NCI-H1092 (cell line): ENCODE data around the gene ZNF576.
"Not testable (repeated sequence)": the region's sequence is repeated elsewhere in the genome, so short reads cannot be mapped to it uniquely, and the experiment has no call there.

ENCODE experiments used
- DNase-seq: peaks from one replicate; lab custom pipeline; 2025; lab: John Stamatoyannopoulos, UW

The ZNF576 gene

GRCh38 chr19:43626838-43627237 is 30.4 kb downstream of the ZNF576 start:
- DNase-seq = no peak

- DNase-seq = no peak
Measured at GRCh38 chr19:43628646-43629326, 32.4 kb downstream of the ZNF576 start.

- no peak for DNase-seq
Measured at GRCh38 chr19:43631491-43631890, 35.1 kb downstream of the ZNF576 start.

GRCh38 chr19:43633520-43633919 is 37.1 kb downstream of the ZNF576 start:
- no peak for DNase-seq

GRCh38 chr19:43634068-43634467 is 37.7 kb downstream of the ZNF576 start:
- DNase-seq = no peak

- no peak for DNase-seq
Measured at GRCh38 chr19:43634506-43634871, 38.1 kb downstream of the ZNF576 start.

- DNase-seq = no peak
Measured at GRCh38 chr19:43634872-43635560, 38.6 kb downstream of the ZNF576 start.

- DNase-seq = not testable (repeated sequence)
Measured at GRCh38 chr19:43635561-43635940, 39.2 kb downstream of the ZNF576 start.

- no peak for DNase-seq
Measured at GRCh38 chr19:43636121-43636683, 39.8 kb downstream of the ZNF576 start.

GRCh38 chr19:43638214-43638994 is 42.0 kb downstream of the ZNF576 start:
- no peak for DNase-seq

- no peak for DNase-seq
Measured at GRCh38 chr19:43638995-43639518, 42.7 kb downstream of the ZNF576 start.

- no peak for DNase-seq
Measured at GRCh38 chr19:43639519-43640423, 43.4 kb downstream of the ZNF576 start, which contains the start of gene CADM4. Gene CADM4, minus strand, starts transcription at chr19:43639850. Its CDS starts 60 bp downstream, at chr19:43639790.

GRCh38 chr19:43640424-43640757 is 44.0 kb downstream of the ZNF576 start:
- DNase-seq = no peak

- no peak for DNase-seq
Measured at GRCh38 chr19:43641333-43641732, 44.9 kb downstream of the ZNF576 start.

GRCh38 chr19:43642531-43642930 is 46.1 kb downstream of the ZNF576 start:
- DNase-seq = no peak

- no peak for DNase-seq
Measured at GRCh38 chr19:43643326-43643725, 46.9 kb downstream of the ZNF576 start.

GRCh38 chr19:43644181-43644580 is 47.8 kb downstream of the ZNF576 start:
- no peak for DNase-seq

- no peak for DNase-seq
Measured at GRCh38 chr19:43648633-43649032, 52.2 kb downstream of the ZNF576 start.

- DNase-seq = no peak
Measured at GRCh38 chr19:43649514-43649913, 53.1 kb downstream of the ZNF576 start.

GRCh38 chr19:43650276-43650675 is 53.9 kb downstream of the ZNF576 start:
- DNase-seq = not testable (repeated sequence)
